Left forelimb (tissue), 1 donor: ENCODE measurements around the gene PRRX2.

ENCODE experiments used
- DNase-seq: peaks from one replicate; pipeline ENCODE4 v3.0.0-alpha.2; 2018; ENCODE audit warnings: low spot score

PRRX2 gene

GRCh38 chr9:129679537-129679936 is 14.1 kb downstream of the PRRX2 start:
- no peak for DNase-seq

GRCh38 chr9:129681924-129682323 is 16.5 kb downstream of the PRRX2 start:
- no peak for DNase-seq

DNA sequence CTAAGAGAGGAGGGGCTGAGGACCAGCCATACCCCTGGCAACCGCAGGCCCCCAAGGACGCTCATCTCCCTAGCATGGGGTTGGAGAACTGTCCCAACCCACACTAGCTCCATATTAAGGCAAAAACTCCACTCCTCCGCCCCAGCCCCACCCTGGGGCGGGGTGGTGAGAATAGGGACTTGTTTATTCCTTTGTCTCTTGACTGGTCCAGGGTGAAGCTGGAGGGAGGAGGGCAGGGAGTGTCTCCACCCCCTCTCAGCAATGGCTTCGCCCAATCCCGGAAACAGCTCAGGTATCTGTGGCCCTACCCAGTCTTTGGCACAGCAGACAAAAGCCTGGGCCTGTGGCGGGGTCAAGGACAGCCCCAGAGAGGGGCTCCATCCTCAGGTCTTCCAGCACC is 16.9 kb downstream of the PRRX2 start:
- DNase-seq: no peak

DNA sequence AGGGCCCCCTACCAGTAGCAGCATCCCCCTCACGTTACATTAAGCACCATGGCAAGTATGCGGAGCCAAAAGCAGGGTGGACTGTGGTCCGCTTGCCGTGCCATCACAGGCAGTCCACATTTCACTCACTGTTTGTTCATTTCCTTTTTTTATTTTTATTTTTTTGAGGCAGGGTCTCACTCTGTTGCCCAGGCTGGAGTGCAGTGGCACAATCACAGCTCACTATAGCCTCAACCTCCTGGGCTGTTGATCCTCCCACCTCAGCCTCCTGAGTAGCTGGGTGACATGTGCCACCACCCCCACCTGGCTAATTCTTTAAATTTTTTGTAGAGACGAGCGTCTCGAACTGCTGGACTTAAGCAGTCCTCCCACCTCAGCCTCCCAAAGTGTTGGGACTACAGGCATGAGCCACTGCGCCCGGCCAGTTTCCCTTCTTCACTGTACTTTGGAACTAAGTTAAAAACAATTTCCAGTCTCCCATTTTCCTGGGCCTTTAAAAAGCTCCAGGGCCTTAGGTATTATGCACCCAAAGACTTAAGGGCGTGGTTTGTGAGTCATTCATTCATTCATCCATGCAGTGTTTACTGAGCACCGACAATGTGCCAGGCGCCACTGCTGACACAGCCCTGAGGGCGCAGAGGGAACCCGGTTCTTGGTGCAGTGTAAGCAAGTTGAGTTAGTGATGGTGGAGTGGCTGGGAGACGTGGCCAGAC is 19.9 kb downstream of the PRRX2 start:
- DNase-seq: no peak

GRCh38 chr9:129685933-129686259 is 20.4 kb downstream of the PRRX2 start:
- no peak for DNase-seq

DNA sequence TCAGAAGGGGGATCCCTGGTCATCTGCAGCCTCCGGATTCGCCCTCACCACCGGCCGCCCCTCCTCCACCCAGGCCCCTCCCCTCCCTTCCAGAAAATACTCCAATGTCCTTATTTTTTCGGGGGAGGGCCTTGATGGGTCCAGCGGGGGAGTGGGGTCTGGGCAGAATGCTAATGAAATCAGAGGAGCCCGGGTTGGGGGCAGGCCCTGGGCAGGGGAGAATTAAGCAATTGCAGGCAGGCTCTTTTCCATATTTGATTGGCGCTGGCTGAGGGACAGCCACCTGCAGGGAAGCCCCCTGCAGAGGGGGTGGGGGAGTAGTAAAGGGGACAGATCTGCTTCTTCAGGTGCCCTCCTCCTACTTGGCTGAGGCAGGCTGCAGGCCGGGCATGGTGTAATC is 21.3 kb downstream of the PRRX2 start:
- DNase-seq: no peak

- DNase-seq: no peak
Observed at GRCh38 chr9:129687391-129687790, 21.9 kb downstream of the PRRX2 start.

DNA sequence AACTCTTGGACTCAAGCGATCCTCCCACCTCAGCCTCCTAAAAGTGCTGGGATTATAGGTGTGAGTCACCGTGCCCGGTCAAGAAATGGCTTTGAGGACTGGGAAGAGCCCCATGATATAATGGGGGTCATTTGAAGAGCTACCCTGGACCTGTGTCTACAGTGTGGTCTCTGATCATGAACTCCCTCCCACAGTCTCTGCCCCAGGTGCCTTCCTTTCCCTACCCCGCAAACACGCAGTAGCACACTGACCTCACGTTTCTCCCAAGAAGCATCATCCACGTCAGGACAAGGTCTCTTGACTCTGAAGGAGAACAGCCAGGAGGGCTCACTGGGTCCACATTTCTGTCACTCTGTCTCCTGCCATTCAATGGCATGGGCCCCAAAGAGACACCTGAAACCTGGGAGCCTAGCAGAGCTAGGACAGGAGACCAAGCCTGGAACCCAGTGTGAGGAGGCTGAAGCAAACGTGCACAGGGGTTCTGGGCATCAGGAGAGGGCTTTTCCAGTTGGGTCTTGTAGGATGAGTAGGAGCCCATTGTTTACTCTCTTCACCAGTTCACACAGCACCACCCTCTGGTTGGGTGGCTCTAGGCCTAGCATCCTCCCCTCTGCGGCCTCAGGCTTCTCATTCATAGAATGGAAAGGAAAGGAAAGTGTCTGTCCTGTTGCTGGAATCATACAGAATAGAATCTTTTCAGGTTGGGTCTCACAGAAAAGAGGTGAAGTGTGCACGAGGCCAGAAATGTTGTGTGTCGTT is 23.0 kb downstream of the PRRX2 start:
- no peak for DNase-seq

- DNase-seq: no peak
Observed at GRCh38 chr9:129692534-129692933, 27.1 kb downstream of the PRRX2 start.

- no peak for DNase-seq
Observed at GRCh38 chr9:129693741-129694140, 28.3 kb downstream of the PRRX2 start.

- DNase-seq: no peak
Observed at GRCh38 chr9:129694243-129694646, 28.8 kb downstream of the PRRX2 start.

DNA sequence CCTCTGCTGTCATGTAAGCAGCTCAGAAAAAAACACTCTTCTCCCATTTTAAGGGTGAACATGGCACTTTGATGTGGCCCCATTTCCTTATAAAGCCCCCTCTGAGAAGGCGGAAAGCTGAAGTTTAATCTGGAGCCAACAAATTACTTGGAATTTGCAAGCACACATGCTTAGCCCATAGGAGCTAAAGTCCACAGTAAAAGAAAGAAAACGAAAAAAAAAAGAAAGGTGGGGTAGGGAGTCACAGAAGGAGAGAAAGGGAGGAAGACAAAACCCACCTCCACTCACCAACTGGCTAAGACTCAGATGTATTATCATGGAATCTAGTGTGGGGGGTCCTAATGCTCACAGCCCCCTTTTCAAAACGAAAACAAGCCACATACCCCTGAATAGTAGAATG is 30.4 kb downstream of the PRRX2 start:
- DNase-seq: no peak

- no peak for DNase-seq
Observed at GRCh38 chr9:129696944-129697655, 31.7 kb downstream of the PRRX2 start.

- no peak for DNase-seq
Observed at GRCh38 chr9:129697656-129698253, 32.3 kb downstream of the PRRX2 start.

DNA sequence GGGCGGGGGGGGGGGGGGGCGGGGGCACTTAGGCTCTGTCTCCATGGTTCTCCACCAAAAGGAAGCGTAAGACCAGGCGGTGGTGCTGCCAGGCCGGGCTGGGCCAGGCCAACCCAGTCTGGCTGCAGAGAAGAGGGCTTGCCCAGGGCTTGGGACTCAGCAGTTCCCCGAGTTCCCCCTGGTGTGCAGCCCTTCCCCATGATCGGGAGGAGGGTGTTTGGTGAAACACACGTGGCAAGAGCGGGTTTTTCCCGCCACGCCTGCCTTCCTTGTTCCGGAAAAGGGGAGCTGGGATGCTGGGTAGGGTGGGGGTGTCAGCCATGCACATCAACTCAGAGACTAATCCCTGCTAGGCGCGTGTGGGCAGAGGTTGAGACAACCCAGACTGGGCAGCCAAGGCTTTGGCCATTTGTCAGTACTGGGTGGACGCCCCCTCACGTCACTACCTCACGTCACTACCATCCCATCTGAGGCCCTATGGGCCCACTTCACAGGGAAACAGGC is 32.9 kb downstream of the PRRX2 start:
- no peak for DNase-seq

- DNase-seq: no peak
Observed at GRCh38 chr9:129701054-129701453, 35.6 kb downstream of the PRRX2 start.

DNA sequence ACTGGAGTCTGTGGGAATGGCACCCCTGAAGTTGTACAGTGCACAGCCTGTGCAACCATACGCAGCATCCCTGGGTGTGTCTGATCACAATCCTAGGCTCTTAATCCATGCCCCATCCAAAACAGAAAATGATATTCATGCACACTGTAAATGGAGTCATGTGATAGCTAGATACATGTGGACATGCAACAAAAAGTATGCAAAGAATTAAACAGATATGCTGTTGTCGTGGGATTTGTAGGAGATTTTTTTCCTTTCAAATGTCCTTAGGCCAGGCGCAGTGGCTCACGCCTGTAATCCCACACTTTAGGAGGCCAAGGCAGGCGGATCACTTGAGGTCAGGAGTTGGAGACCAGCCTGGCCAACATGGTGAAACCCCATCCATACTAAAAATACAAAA is 36.1 kb downstream of the PRRX2 start:
- no peak for DNase-seq

- no peak for DNase-seq
Observed at GRCh38 chr9:129702589-129703520, 37.4 kb downstream of the PRRX2 start.

GRCh38 chr9:129703667-129704355 is 38.4 kb downstream of the PRRX2 start:
- DNase-seq: no peak

- no peak for DNase-seq
Observed at GRCh38 chr9:129704807-129705206, 39.4 kb downstream of the PRRX2 start.

DNA sequence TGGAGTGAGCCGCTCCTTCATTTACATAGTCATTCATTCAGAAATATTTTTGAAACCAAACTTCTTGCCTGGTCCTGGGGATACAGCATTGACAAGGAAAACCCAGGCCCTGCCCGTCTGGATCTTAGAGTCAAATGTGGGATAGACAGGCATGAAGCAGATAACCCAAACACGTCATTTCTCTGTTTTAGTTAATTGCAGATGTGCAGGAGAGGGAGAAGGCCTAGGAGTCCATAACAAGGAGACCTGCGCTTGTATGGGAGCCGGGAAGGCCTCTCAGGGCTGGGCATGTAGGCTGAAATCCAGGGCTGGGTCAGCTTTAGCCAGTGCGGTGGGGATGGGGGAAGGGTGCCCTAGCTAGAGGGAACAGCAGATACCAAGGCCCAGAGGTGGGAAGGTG is 43.3 kb downstream of the PRRX2 start:
- DNase-seq: no peak
